ENCODE data around the gene OBP2A.

DNA sequence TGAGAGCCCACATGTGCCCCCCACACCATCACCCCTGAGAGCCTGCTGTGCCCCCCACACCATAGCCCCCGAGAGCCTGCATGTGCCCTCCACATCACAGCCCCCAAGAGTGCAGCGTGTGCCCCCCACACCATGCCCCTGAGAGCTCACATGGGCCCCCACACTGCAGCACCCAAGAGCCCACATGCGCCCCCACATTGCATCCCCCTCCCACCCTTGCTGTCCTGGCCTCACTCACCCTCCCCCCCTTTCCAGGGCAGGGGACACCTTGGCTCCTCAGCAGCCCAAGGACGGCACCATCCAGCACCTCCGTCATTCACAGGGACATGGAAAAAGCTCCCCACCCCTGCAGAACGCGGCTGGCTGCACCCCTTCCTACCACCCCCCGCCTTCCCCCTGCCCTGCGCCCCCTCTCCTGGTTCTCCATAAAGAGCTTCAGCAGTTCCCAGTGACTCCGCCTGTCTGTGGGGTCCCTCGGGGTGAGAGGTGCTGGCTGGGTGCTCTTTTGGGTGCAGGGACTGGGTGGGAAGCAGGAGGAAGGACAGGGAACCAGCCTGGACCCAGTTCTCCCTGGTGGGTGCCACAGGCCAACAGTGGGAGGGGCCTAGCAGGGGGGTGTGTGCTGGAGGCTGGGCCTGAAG is 19.7 kb upstream of the OBP2A start:
- TF ChIP-seq POLR2AphosphoS5 (IDR thresholded peaks at IDR 0.05) = no peak
- TF ChIP-seq, protein P1, sequence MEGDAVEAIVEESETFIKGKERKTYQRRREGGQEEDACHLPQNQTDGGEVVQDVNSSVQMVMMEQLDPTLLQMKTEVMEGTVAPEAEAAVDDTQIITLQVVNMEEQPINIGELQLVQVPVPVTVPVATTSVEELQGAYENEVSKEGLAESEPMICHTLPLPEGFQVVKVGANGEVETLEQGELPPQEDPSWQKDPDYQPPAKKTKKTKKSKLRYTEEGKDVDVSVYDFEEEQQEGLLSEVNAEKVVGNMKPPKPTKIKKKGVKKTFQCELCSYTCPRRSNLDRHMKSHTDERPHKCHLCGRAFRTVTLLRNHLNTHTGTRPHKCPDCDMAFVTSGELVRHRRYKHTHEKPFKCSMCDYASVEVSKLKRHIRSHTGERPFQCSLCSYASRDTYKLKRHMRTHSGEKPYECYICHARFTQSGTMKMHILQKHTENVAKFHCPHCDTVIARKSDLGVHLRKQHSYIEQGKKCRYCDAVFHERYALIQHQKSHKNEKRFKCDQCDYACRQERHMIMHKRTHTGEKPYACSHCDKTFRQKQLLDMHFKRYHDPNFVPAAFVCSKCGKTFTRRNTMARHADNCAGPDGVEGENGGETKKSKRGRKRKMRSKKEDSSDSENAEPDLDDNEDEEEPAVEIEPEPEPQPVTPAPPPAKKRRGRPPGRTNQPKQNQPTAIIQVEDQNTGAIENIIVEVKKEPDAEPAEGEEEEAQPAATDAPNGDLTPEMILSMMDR (IDR thresholded peaks at IDR 0.05) = no peak
